NCI-H345 treated with DMSO at 0.1 percent for 48 hours (cell line): Measurements from ENCODE around the gene RPGRIP1L.

Source experiments
- DNase-seq: peaks from one replicate; lab custom pipeline; 2025; ENCODE audit not compliant: unreplicated experiment; lab: John Stamatoyannopoulos, UW

The RPGRIP1L gene

GRCh38 chr16:53608094-53608493 is 95.6 kb downstream of the RPGRIP1L start:
- no peak for DNase-seq

GRCh38 chr16:53605831-53606400 is 97.7 kb downstream of the RPGRIP1L start:
- no peak for DNase-seq

- DNase-seq: no peak
These were observed 98.3 kb downstream of the RPGRIP1L start for GRCh38 chr16:53605356-53605755.

- DNase-seq: no peak
These were observed 101.7 kb downstream of the RPGRIP1L start for GRCh38 chr16:53601961-53602360.

GRCh38 chr16:53600616-53601015 is 103.0 kb downstream of the RPGRIP1L start:
- DNase-seq: no peak

- no peak for DNase-seq
These were observed 103.5 kb downstream of the RPGRIP1L start for GRCh38 chr16:53600126-53600525.

GRCh38 chr16:53599548-53599947 is 104.1 kb downstream of the RPGRIP1L start:
- no peak for DNase-seq

GRCh38 chr16:53598511-53599275 is 105.0 kb downstream of the RPGRIP1L start:
- DNase-seq: no peak

GRCh38 chr16:53597776-53598175 is 105.9 kb downstream of the RPGRIP1L start:
- DNase-seq: no peak

GRCh38 chr16:53588081-53588648 is 115.5 kb downstream of the RPGRIP1L start:
- DNase-seq: no peak

- no peak for DNase-seq
These were observed 120.3 kb downstream of the RPGRIP1L start for GRCh38 chr16:53583401-53583800.

- DNase-seq: no peak
These were observed 121.9 kb downstream of the RPGRIP1L start for GRCh38 chr16:53581784-53582183.

GRCh38 chr16:53580038-53580802 is 123.4 kb downstream of the RPGRIP1L start:
- DNase-seq: no peak

GRCh38 chr16:53576904-53577303 is 126.8 kb downstream of the RPGRIP1L start:
- no peak for DNase-seq

- DNase-seq: no peak
These were observed 127.4 kb downstream of the RPGRIP1L start for GRCh38 chr16:53576210-53576609.

- DNase-seq: no peak
These were observed 131.9 kb downstream of the RPGRIP1L start for GRCh38 chr16:53571763-53572162.

- no peak for DNase-seq
These were observed 137.0 kb downstream of the RPGRIP1L start for GRCh38 chr16:53566552-53567245.

- no peak for DNase-seq
These were observed 138.3 kb downstream of the RPGRIP1L start for GRCh38 chr16:53565296-53565863.

GRCh38 chr16:53563426-53563825 is 140.2 kb downstream of the RPGRIP1L start:
- DNase-seq: no peak

- DNase-seq: no peak
These were observed 142.4 kb downstream of the RPGRIP1L start for GRCh38 chr16:53561101-53561888.
